ENCODE results near the gene FBXW4.
A peak's percentile ranks its signal among the peaks of the same experiment; 100 is the strongest.

FBXW4 gene

DNA sequence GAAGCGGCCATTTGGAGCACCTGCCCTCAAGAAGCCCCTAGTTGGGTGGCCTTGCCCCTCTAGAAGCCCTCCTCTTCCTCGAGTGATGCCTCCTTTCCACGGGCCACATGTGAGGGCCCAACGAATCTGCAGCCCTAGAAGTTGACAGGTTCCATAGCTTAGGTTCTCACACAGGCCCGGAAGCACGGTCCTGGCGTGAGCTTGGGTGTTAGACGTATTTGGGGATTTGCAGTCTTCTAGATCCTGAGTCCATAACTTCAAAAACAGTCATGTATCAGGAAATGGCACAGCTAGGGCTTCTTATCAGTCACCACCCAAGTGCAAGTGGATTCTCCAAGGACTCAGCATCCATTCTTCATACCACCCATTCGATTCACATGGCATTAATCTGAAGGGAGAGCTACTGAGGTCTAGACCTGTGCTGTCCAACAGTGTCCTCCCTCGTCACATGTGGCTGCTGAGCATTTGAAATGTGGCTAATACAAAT lies 477 bp upstream of the FBXW4 start:
- peak; percentile 24 for DNase-seq (ENCODE audit: low read depth)

DNA sequence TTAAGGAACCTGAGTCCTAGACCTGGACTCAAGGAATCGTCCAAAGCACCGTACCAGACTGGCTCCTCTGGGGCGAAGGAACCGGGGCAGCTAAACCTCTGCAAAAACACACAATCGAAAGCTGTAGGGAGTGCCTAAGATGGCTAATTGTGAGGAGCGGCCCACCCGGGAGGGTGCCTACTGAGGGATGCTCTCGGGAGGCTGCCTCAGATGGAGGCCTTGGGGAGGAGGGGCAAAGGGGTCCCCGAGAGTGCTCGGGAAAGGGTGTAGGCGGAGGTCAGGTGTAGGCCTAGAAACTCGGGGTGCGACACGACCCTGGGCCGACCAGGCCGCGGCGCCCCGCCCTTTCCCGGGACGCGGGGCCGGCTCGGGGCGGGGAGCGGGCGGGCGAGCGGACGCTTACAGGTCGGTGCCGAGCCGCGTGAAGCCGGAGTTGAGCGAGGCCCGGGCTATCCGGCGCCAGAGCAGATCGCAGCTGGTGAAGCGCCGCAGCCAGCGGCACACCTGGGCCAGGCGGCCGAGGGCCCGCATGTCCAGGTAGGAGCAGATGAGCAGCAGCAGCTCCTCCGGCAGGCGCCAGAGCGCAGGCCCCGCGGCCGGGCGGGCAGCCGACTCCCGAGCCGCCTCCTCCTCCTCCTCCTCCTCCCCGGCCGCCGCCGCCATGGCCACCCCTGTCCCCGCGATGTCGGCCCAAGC lies 844 bp downstream of the FBXW4 start:
- DNase-seq (ENCODE audit: low read depth) = peak; percentile 69

DNA sequence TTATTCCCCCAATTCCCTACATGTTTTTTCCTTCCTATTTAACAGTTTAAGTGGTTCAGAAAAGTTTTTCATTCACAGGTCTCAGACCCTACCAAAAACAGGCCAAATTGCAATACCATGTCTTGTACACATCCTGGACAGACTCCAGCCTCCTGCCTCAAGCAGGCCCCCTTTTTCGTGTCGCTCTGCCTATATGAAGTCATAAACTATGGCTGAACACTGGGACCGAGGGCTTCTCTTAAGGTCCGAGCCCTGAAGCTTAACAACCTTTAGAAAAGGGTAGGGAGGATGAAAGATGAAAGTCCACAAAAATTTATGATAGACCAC lies 1.4 kb downstream of the FBXW4 start:
- peak; percentile 76 for DNase-seq (ENCODE audit: low read depth)

DNA sequence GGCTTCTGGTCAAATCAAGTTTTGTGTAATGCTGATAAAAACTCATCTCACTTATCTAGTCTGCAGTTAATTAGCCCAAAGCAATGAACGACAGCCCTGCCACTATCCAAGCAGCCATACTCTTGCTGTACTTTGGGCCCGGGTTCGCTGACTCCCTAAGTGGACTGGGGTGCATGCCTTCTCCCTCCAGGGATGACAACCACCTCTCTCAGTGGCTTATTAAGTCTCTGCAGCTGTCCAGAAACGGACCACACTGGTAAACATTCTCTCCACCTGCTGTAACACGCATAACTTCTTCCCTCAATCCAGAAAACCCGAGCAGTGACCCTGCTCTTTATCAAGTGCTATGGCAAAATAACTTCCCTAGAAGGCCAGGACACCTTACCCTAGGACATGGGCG lies 3.9 kb downstream of the FBXW4 start:
- DNase-seq (ENCODE audit: low read depth) = no peak

DNA sequence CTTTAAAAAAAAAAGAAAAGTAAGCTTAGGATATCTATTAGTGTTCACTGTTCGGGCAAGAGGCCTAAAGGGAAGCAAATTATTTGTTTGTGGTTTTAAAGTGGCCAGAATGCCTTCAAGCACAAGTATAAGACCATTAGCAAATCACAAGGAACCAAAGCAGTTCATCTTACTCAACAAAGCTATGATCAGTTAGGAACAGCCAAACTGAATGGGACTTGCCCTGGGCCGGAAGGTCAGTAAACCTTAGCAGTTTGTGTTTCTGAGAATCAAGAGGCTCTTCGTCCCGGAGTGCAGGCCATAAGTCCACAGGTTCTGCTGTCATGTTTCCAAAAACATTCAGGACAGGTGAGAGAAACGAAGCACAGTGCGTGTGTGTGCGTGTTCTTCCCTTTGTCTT lies 4.5 kb downstream of the FBXW4 start:
- DNase-seq (ENCODE audit: low read depth) = no peak

DNA sequence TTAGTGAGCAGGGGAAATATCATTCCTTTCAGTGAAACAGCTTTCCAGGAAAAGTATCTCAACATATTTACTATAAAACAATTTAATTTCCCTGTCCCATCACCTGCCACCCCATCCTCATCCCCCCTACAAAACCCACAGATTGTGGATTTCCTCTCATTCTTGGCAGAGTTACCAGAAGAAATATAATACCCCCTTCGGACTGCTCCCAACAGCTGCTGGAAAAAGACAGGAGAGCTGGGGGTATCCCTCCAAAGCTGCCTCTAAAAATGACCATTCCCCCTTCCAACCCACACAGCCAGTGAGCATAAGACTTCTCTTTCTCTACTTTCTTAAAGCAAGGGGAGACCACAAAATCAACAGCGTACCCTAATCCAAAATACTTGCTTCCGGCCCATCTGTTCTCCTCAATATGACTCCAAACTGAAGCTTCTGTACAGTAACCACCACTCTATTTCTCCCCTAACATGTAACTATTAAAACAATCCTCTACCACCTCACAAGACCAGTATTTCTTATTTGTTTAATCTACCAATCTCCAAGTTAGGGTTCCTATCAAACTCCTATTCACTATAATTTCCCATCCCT lies 7.8 kb downstream of the FBXW4 start:
- no peak for DNase-seq (ENCODE audit: low read depth)

DNA sequence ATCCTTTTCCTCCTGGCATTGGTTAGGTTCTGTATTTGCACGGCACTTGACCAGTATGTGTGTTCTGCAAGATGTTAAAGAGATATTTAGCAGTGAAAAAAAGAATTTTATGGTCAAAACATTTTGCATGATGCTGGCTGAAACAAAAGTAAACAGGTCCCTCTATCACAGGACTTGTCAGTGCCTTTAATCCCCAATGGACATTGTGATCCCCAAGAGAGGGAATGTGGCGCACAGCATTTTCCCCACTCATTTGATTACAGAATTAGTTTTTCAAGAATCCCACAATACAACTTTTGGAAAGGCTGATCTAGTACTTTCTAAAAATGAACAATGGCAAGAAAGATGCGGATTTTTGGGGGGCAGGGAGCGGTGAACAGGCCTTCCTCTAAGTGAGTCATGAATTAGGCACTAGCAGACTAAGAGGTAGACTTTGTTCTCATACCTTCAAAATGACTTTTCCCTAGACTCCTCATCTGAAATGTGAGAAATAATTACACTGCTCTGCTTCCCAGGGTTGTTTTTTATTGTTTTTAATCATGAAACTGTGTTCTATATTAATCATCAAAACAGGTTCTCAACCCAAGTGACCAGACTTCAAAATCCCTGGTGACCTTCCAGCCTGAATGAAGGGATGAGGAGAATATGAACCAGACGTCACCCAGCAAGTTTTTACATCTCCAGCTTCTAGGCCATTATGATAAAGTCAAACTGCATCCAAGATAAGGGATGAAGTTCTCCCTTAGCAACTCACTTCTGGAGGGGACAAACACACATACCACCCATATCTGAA lies 8.6 kb downstream of the FBXW4 start:
- DNase-seq (ENCODE audit: low read depth) = peak; percentile 66

DNA sequence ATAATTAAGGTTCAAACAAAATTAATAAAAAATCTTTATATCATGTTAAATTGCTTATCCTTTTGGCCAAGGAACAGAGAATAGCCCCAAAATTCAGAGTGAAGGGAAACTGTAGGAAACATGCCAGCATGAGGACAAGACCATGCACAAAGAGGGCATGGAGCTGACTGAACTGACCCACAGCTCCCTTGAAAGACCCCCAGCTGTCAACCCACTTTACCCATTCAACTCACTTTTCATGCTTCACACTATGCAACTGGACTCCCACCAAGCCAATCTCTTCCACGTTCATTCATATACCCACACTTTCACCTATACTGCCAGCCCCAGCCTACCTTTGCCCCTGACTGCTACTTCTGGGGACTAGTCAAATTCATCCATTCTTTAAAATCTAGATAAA lies 10.2 kb downstream of the FBXW4 start:
- DNase-seq (ENCODE audit: low read depth) = no peak

DNA sequence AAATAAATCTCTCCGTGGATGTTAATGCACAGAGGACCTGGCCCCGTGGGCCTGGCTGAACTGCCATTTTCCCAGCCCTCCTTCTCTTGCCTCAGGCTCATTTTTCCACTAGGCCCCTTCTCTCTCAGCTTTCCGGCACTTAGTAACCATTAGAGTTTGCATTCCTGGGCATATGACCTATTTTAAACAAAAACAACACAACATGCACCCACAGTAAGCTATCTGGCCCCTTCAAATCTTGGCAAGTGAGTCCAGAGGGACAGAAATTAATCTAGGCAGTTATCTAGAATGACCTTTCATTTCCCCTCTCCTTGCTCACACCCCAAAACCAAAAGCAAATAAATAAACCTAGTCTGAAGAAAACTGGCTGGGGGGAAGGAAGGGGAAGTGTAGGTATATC lies 11.7 kb downstream of the FBXW4 start:
- peak; percentile 82 for DNase-seq (ENCODE audit: low read depth)

DNA sequence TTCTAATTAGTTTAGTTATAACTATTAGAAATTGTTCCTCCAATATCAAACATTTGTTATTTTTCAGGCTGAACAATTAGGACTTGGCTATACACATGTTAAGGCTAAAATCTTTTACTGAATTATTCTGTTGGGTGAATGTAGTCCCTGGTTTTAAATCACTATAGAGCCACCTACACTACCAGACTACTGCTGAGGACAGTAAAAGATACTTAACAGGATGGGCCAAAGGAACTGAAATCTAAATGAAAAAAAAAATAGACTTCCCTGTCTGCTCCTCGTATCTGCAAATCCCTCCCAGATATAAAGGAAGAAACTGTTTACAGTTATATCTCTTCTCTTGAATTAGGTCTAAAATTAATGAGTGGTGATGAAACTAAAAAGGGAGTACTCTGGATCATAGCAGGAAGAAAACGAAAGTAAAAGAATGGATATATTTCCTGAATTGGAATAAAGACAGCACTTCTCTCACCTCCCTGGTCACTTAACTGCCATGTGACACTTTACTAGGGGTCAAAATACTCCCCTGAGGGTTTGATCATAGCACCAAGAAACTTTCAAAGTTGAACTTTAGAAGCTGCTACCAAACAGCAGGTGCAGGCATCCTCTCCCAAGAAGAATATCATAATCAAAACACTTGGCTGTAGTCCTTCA lies 12.7 kb downstream of the FBXW4 start:
- peak; percentile 26 for DNase-seq (ENCODE audit: low read depth)

DNA sequence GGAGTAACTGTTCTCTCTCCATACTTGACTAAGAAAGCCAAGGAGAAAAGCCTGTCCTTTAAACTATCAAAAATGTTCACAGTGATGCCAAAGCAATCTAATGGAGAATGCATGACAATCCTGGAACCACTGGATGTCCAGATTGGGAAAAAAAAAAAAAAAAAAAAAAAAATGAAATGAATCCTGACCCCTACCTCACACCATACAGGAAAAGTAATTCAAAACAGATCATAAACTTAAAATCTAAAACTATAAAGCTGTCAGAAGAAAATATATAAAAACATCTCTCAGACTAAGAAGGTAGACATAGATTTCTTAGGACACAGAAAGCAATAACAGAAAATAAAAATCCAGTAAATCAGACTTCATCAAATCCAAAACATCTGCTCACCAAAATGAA lies 18.4 kb downstream of the FBXW4 start:
- no peak for DNase-seq (ENCODE audit: low read depth)

DNA sequence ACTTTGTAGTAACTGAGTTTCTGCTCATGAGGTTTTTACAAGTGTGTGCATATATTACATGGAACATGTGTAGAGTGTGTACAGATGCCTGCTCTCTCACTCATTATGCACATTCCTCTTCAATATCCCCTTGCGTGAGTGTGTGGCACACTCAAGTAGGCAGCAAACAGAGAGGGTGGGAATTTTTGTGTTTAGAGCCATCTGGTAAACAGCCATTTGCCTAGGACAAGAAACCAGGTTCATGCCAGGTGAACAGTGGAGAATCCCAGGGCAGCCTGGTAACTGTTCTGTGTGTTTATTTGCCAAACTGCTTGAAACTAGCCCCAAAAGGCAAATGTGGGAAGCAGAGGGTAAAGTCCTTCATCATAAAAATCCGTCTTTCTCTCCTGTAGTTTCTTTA lies 19.9 kb downstream of the FBXW4 start:
- DNase-seq (ENCODE audit: low read depth) = no peak

DNA sequence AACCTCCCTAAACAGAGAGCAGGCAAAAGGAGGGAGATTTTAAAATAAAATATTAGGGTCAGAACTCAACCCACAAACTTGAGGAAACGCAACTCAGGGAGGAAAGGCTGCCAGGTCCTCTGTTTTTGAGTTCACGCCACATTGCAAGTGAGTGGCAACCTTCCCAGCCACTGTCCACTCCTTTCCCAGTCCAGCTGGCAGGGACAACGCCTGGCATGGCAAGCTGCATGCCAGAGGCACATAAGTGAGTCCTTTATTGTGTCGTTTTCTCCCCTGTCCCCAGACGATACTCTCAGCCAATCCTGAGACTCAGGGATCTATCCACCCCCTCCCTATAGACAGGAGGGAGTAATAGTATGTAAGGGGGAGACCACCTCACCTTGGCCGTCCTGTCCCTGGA lies 22.4 kb downstream of the FBXW4 start:
- no peak for DNase-seq (ENCODE audit: low read depth)

DNA sequence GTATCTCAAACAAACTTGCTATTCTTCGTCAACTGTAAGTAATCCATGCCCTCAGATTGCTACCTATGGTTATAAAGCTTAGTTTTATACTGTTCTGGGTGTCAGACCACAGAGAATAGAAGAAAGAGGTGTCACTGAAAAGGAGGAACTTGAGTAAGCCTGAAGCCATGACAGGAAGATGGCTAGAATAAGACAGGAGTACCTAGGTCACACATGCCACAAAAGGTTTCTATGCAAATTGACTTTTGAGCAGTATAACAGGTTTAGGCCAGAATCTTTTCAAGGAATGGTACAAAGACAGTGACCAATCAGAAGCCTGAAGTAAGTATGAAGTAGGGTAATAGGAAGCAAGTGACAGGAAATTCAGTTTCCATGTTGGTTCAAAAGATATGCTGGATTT lies 23.5 kb downstream of the FBXW4 start:
- DNase-seq (ENCODE audit: low read depth) = no peak

DNA sequence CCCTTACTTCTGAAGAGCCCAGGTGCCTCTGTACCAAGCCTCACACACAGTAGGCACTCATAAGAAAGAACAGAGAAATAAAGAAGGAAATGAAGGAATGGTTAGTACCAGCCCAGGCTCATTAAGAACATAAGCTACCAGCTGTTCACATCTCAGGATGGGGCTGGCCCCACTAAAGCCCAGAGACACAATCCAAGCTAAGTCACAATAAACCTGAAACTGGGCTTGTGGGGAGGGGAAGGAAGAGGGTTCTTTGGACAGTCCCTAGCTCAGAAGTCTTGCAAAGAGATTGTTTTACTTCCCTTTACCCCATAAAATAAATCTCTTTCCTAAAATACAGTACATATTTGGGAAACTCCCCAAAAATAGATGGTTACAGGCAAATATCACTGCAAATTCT lies 24.3 kb downstream of the FBXW4 start:
- no peak for DNase-seq (ENCODE audit: low read depth)

DNA sequence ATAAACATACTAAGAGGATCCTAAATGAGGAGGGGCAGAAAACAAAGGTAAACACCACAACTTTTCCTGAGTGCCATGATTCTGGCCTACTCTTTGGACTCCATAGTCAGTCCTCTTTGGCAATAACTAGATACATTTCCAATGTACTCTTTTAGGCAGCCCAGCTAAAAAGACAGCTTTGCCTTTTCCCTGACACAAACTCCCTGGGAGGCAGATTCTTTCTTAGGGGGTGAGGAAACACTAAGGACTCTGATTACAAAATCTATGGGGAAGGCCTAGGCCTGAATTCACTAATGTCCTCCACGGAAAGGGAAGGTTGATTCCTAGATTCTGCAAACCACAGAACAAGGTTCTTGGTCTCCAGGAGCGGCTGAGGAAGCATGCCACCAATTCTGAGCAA lies 25.8 kb downstream of the FBXW4 start:
- no peak for DNase-seq (ENCODE audit: low read depth)

DNA sequence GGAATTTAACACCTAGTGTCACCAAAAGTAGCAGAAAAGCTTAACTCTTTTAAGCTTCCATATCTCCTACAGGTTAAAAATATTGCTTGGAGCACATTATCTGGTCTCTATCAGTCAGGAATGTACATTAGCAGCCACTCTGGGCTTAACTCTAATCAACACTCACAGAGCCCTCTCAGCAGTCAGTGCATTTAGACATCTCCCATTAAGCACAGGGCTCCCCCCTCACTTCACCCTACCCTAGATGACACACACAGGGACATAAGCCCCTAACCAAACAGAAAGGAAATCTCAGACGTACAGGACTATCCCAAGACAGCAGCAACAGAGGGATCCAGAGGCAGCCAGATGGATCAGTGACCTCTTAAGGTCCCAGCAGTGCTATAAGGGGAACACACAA lies 26.4 kb downstream of the FBXW4 start:
- no peak for DNase-seq (ENCODE audit: low read depth)

DNA sequence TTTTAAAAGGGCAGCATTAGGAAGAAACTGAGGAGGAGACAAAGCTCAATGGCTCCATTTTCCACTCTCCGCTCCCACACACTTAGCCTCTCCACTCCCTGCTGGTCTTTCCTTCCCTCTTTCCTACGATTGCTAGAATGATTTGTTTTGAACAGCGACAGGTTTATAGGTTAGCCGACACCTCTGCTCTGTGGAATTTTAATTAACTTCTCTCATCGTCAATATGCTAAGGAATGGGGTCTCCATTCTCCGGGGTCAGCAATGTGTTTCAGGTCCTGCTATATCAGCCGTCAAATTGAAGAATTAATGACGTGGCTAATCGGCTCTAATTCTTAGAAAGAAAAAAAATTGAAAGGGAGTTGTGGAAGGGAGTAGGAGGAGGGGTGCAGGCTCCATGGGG lies 28.9 kb downstream of the FBXW4 start:
- DNase-seq (ENCODE audit: low read depth) = no peak

DNA sequence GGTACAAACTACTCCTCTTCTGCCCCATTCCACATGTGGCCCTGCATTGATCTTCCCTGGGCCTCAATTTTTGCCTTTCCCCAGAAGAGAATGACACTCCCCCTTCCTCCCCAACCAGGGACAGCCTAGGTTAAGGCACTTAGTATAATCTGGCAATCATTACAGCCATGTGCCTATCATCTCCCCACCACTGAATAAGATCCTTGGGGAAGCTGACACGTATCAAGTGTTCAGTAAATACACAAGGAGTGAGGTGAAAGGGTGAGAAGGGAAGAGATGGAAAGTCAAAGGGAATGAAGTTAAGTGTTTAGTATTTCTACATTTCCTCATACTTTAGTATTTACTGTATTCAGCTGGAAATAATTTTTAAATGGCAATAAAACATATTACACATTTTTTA lies 31.9 kb downstream of the FBXW4 start:
- no peak for DNase-seq (ENCODE audit: low read depth)

DNA sequence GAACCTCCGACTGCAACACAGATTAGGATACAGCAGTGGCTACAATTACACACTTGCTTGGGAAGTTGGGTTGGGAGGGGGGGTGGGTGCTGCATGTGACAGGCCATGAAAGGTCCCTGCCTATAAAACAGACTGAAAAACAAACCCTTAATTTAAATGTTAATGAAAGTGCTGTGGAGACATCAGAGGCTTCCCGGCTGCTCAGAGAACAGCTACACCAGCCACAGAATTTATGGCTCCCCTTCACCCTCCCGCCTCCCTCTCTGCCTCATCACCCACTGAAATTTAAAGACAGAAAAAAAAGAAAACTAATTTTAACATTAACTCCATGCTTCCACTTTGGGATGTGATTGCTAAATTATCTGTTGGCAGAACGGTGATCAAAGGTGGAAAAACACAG lies 34.7 kb downstream of the FBXW4 start:
- no peak for DNase-seq (ENCODE audit: low read depth)

DNA sequence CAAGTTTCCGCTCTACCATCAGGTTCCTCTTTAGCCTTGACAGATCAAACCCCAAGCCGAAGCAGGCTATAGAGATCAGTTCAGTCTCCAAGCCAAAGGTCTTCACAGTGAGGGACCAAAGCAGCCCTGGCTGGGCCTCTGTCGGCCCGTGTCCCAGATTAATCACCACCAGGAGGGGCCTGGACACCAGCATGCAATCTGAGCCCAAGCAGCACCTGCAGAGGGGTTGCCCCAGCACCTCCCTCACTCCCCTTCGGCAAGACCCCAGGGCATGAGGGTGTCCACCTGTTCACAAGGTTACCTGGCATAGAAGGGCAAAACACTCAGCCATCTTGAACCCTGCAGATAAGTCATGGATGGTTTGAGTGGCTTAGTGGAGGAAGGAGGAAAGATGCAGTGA lies 36.0 kb downstream of the FBXW4 start:
- DNase-seq (ENCODE audit: low read depth) = no peak

DNA sequence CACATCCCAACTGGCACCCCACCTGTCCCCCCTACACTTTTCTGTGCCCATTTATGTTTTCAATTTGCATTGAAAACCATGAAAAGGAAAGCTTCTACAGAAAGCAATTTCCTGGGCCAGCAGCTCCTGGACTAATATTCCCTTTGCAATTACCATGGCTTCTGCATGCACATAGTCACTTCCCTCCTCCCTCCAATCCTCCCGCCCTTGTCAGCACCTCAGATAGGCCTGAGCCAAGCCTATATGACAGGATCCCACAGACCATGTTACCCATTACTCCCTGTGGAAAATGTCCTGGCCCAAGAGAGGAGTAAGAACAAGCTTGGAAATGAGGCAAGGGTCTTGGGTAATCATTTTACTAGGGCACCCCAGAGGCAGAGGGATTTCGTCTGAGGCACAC lies 38.1 kb downstream of the FBXW4 start:
- DNase-seq (ENCODE audit: low read depth) = no peak

DNA sequence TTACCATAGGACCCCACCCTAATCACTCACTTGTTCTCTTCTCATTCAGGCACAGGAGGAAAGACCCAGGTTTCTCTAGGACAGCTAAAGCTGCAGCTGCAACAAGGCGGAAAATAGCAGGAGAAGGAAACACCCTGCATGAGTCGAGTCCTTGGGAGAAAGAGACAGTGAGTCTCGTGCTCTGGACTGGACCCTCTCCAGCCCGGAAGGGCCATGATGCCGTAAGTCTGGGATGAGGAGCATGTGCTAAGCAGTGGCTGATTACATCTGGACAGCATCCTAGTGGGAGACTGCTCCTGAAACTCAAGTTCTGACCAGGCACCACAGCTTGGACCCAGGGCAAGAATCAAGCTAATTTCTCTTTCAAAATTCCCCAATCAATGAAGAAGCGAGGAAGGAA lies 39.4 kb downstream of the FBXW4 start:
- DNase-seq (ENCODE audit: low read depth) = peak; percentile 4
